Smooth muscle cell (in vitro differentiated cells): Measurements from ENCODE around the gene LRP1B. TPM values are rescaled to one million over a fixed set of nuclear protein-coding genes. Genes with fewer than 3 reads are reported as not detected.

Source experiments
- DNase-seq: peaks from one replicate; lab custom pipeline; 2025; ENCODE audit not compliant: unreplicated experiment; lab: John Stamatoyannopoulos, UW
- H2AFZ ChIP-seq: fragments of 200-600 bp; sonication (generic); 2 replicates; pipeline ENCODE4 v1.6.0; 2016; ENCODE audit warnings: antibody characterized with exemption, low read depth, mild to moderate bottlenecking
- H3F3A ChIP-seq: fragments of 200-600 bp; sonication (generic); 2 replicates; pipeline ENCODE4 v1.6.0; 2017; ENCODE audit warnings: antibody characterized with exemption, low read depth
- H3K27ac ChIP-seq: fragments of 200-600 bp; sonication (generic); 2 replicates; pipeline ENCODE4 v1.5.1; 2016; ENCODE audit warnings: low read depth, mild to moderate bottlenecking
- H3K27me3 ChIP-seq: fragments of 200-600 bp; sonication (generic); 2 replicates; pipeline ENCODE4 v1.6.1; 2016; ENCODE audit warnings: low read depth, mild to moderate bottlenecking
- H3K36me3 ChIP-seq: fragments of 200-600 bp; sonication (generic); 2 replicates; pipeline ENCODE4 v1.5.1; 2016; ENCODE audit warnings: low read depth
- H3K4me1 ChIP-seq: fragments of 200-600 bp; sonication (generic); 2 replicates; pipeline ENCODE4 v1.5.1; 2016; ENCODE audit warnings: low read depth
- H3K4me2 ChIP-seq: fragments of 200-600 bp; sonication (generic); 2 replicates; pipeline ENCODE4 v1.6.0; 2016; ENCODE audit warnings: mild to moderate bottlenecking
- H3K4me3 ChIP-seq: fragments of 200-600 bp; sonication (generic); 2 replicates; pipeline ENCODE4 v1.5.1; 2016; ENCODE audit warnings: mild to moderate bottlenecking
- H3K79me2 ChIP-seq: fragments of 200-600 bp; sonication (generic); 2 replicates; pipeline ENCODE4 v1.6.0; 2016; ENCODE audit warnings: low read depth, mild to moderate bottlenecking
- H3K9ac ChIP-seq: fragments of 200-600 bp; sonication (generic); 2 replicates; pipeline ENCODE4 v1.6.0; 2016; ENCODE audit warnings: low read depth
- H3K9me3 ChIP-seq: fragments of 200-600 bp; sonication (generic); replicated peaks from 2 replicates; pipeline ENCODE4 v1.5.1; 2016; ENCODE audit warnings: low read depth
- H4K20me1 ChIP-seq: fragments of 200-600 bp; sonication (generic); 2 replicates; pipeline ENCODE4 v1.6.0; 2016; ENCODE audit warnings: low read depth
- CTCF ChIP-seq: fragments of 200-600 bp; sonication (generic); IDR thresholded peaks from 2 replicates; pipeline ENCODE4 v1.5.1; 2017; ENCODE audit warnings: borderline replicate concordance, mild to moderate bottlenecking, antibody characterized with exemption; ENCODE audit not compliant: insufficient read depth, poor library complexity, severe bottlenecking
- WGBS: methylation state at CpG from one replicate; pipeline ENCODE4 v1.1.7; 2016; ENCODE audit warnings: low lambda C conversion rate; 5-methylcytosine and 5-hydroxymethylcytosine counted together
- polyA plus RNA-seq: library from polyadenylated mRNA; unstranded; fragments of >200 nt; fragmentation: Nextera tagmentation; extraction: Ambion mirVana; gene quantifications from 2 replicates; pipeline ENCODE4 v1.2.1, GENCODE V29; 2016
- total RNA-seq: library from RNA; depleted of rRNA; stranded (reverse); fragments of >200 nt; gene quantifications from 2 replicates; pipeline ENCODE4 v1.2.3, GENCODE V29; 2014

The LRP1B gene
- total and polyA plus RNA-seq, 2 experiments from 2014 or later = 0.08 to 2.9 TPM

GRCh38 chr2:142153601-142154000 lies 22.8 kb upstream of the LRP1B start:
- no peak overlapping the region for H2AFZ ChIP-seq
- no peak overlapping the region for H3K4me3 ChIP-seq
- H3K4me1 ChIP-seq = no peaks in the 10 kb centered on the region
- no peaks in the 10 kb centered on the region for H3F3A ChIP-seq
- no peak overlapping the region for H3K27ac ChIP-seq
- DNase-seq = no peak
- H3K9me3 ChIP-seq = no peaks in the 10 kb centered on the region
- no peaks in the 10 kb centered on the region for H3K79me2 ChIP-seq
- H3K27me3 ChIP-seq = peaks cover 1% of the 10 kb centered on the region
- H3K36me3 ChIP-seq = no peaks in the 10 kb centered on the region
- 70% methylated on average over 1 of the region's 1 CpG for WGBS
- H3K9ac ChIP-seq = no peak overlapping the region
- no peaks in the 10 kb centered on the region for H4K20me1 ChIP-seq
- no peak overlapping the region for H3K4me2 ChIP-seq
- TF ChIP-seq CTCF = no peak

- Histone ChIP-seq H3K4me1 (no peaks in the 10 kb centered on the region), H3K4me3 (no peak overlapping the region), H3K79me2 (no peaks in the 10 kb centered on the region), H2AFZ (no peak overlapping the region), H3K9me3 (no peaks in the 10 kb centered on the region), H3K27me3 (peaks cover 3% of the 10 kb centered on the region), H3F3A (no peaks in the 10 kb centered on the region), H3K27ac (no peak overlapping the region), H4K20me1 (no peaks in the 10 kb centered on the region), H3K36me3 (no peaks in the 10 kb centered on the region), H3K9ac (no peak overlapping the region), H3K4me2 (no peak overlapping the region)
- 77% methylated on average over 1 of the region's 1 CpG for WGBS
- no peak for DNase-seq
- TF ChIP-seq CTCF = no peak
Measured at GRCh38 chr2:142150453-142150852, 19.6 kb upstream of the LRP1B start.

- no peak overlapping the region for H3K9ac ChIP-seq
- no peaks in the 10 kb centered on the region for H3K4me1 ChIP-seq
- H3F3A ChIP-seq = no peaks in the 10 kb centered on the region
- H3K9me3 ChIP-seq = no peaks in the 10 kb centered on the region
- H3K4me3 ChIP-seq = no peak overlapping the region
- WGBS = 77% methylated on average over 2 of the region's 2 CpGs
- H3K79me2 ChIP-seq = no peaks in the 10 kb centered on the region
- H3K27ac ChIP-seq = no peak overlapping the region
- no peak for DNase-seq
- peaks cover 3% of the 10 kb centered on the region for H3K27me3 ChIP-seq
- TF ChIP-seq CTCF = no peak
- H4K20me1 ChIP-seq = no peaks in the 10 kb centered on the region
- H3K36me3 ChIP-seq = no peaks in the 10 kb centered on the region
- no peak overlapping the region for H3K4me2 ChIP-seq
- H2AFZ ChIP-seq = no peak overlapping the region
Measured at GRCh38 chr2:142144547-142144946, 13.7 kb upstream of the LRP1B start.

GRCh38 chr2:142142595-142142994 lies 11.8 kb upstream of the LRP1B start:
- Histone ChIP-seq H3K9ac (no peak overlapping the region), H3K79me2 (no peaks in the 10 kb centered on the region), H3K4me2 (no peak overlapping the region), H3K36me3 (no peaks in the 10 kb centered on the region), H3K4me1 (no peaks in the 10 kb centered on the region), H4K20me1 (no peaks in the 10 kb centered on the region), H3K27me3 (no peaks in the 10 kb centered on the region), H2AFZ (no peak overlapping the region), H3K27ac (no peak overlapping the region), H3K4me3 (no peak overlapping the region), H3F3A (no peaks in the 10 kb centered on the region), H3K9me3 (no peaks in the 10 kb centered on the region)
- no peak for DNase-seq
- WGBS = 81% methylated on average over 3 of the region's 3 CpGs
- TF ChIP-seq CTCF = no peak
